ENCODE data around the gene MFSD6. TPM values are rescaled to one million over a fixed set of nuclear protein-coding genes. Genes with fewer than 3 reads are reported as not detected.
"Not testable (repeated sequence)": the region's sequence is repeated elsewhere in the genome, so short reads cannot be mapped to it uniquely, and the experiment has no call there.

The MFSD6 gene
- total RNA-seq, 1 donor from 2014 or later, result 19.7 TPM

DNA sequence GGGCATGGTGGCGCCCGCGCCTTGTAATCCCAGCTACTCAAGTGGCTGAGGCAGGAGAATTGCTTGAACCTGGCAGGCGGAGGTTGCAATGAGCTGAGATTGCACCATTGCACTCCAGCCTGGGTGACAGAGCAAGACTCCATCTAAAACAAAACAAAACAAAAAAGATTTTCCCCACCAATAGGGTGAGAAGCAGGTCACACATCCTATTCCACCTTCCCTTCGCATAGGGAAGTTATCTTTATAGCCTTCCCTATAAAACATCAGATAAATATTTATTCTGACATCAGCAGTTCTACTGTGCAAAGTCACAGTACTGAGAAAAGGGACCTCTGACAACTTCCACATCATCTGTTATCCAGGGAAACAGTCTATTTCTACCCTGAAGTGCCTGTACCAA is 101.7 kb downstream of the MFSD6 start:
- not testable (repeated sequence) for ATAC-seq; DNase-seq (ENCODE audit: missing footprints)
- intact Hi-C loops (cut with DNase I), result loop anchor here (2.0 to 10.0 kb wide), 3 partner anchors 103 to 425 kb away; partner anchors contain the start of gene MFSD6

DNA sequence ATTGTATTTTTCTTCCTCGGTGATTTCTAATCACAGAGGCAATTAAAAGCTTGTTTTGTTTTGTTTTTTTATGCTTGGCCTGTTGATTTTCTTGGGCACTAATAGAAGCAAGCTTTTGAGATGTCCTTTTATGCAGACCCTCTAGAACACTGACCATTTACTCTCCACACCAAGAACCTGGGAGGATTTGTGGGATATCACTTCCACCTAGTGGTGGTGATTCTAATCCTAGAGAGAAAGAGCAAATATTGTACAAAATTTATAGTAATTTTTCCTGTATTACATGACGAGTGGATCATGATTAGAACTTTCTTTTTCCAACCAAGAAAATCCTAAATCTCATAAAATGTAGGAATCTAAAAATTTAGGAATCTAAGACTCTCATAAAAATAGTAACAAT is 102.9 kb downstream of the MFSD6 start:
- intact Hi-C loops (cut with DNase I), result loop anchor here (2.0 to 10.0 kb wide), 2 partner anchors 128 to 426 kb away; no protein-coding TSS in a partner anchor
- DNase-seq (ENCODE audit: missing footprints) (no peak), ATAC-seq (no peak)

DNA sequence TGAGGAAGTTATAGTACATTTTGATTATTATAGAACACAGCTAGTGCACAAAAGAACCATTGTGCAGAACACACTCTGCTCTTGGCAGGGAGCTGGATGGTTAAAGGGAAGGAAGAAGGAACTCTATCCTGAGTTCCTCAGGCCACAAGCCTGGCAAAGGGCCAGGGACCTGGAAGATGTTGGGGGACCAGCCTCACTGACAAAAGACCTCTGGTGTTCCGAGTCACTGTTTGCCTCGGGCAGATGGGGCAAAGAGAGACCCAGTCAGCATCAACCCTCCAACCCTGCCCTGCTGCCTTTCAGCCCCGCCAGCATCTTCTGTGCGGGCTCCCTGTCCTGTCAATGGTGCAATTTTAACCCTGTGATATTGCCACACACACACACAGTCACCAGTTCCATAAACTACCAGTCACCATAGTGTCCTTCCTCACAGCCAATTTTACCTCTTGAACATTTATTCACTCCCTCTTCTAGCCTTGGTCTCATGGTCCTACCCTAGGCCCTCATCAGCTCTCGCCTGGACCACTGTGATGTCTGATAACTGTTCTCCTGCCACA is 104.5 kb downstream of the MFSD6 start:
- DNase-seq (ENCODE audit: missing footprints) (no peak), ATAC-seq (no peak)
- intact Hi-C loops (cut with DNase I), result loop anchor here (10.0 kb wide), 1 partner anchor 428 kb away; no protein-coding TSS in a partner anchor

DNA sequence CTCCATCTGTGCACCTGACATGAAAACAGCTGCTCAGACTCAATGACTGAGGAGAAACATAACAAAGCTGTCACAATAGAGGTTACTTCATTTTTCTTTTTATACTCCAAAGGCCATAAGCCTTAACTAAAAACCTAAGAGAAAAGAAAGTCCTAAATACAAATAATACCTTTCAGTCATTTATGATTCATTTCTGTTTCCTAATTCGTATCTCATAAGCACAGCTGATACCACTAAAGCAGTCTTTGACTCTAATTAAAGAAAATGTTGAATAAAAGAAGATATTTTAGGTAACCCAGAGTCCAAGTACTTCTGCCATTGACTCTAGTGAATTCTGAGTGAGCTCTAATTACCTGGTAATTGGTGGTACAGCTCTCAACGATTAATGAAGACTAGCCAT is 105.7 kb downstream of the MFSD6 start:
- intact Hi-C loops (cut with DNase I), result loop anchor here (10.0 kb wide), 1 partner anchor 429 kb away; no protein-coding TSS in a partner anchor
- ATAC-seq, result no peak

DNA sequence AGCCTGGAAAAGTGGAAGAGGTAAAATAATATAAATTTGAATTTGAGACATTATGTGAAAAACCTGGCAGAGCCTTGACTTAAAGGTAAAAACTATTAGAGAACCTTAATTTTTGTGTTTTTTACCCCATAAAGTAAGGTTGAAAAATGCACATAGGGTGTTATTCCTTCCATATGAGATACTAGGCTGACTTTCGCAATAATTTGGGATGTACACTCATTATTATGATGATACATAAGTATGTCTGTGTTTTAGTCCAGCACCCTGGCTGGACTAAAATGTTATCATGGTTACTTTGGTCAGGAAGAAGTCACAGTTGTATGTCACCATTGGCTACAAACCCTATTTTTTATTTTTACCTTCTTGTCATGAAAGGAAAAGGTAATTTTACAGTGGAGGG is 106.5 kb downstream of the MFSD6 start:
- ATAC-seq (no peak), DNase-seq (ENCODE audit: missing footprints) (no peak)
- intact Hi-C loops (cut with DNase I), result loop anchor here (10.0 kb wide), 1 partner anchor 430 kb away; no protein-coding TSS in a partner anchor

More for the DNA sequence above, 105.7 kb downstream of the MFSD6 start:
- DNase-seq (ENCODE audit: missing footprints), result no peak

DNA sequence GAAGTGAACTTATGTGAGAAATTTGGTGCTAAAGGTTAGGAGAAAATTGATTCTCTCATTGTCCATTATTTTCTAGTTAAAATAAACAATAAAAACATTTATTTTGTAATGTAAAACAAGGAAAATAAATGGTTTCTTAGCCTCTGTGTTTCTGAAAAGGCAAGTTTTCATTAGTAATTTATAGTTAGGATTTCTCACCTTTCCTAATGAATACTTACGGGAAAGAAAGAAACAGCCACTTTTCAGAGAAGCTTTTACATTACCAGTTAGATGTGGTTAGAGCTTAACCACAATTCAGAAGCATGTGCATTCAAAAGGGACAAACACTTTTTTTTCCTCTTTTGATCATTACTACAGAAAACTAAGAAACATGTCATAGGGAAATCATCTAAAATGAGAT is 107.5 kb downstream of the MFSD6 start:
- DNase-seq (ENCODE audit: missing footprints), result no peak
- intact Hi-C loops (cut with DNase I), result loop anchor here (10.0 kb wide), 1 partner anchor 431 kb away; no protein-coding TSS in a partner anchor
- no peak for ATAC-seq

DNA sequence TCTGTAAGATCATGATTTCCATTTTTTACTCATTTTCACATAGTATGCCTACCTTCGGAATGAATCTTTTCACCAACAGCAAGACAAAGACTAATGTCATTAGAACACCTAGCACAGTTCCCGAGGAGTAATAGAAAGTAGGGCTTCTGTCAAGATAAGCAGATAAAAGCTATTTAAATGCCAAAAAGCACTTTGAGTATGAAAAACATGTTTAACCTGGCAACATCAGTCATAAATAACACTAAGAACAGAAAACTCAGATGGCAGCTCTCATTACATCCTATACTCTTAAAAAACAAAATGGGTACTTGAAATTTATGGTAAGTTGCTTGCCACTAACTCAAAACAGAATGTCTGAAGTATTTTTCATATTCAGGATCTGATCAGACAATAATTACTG is 109.3 kb downstream of the MFSD6 start:
- intact Hi-C loops (cut with DNase I), result loop anchor here (10.0 kb wide), 1 partner anchor 433 kb away; no protein-coding TSS in a partner anchor
- ATAC-seq (no peak), DNase-seq (ENCODE audit: missing footprints) (no peak)

DNA sequence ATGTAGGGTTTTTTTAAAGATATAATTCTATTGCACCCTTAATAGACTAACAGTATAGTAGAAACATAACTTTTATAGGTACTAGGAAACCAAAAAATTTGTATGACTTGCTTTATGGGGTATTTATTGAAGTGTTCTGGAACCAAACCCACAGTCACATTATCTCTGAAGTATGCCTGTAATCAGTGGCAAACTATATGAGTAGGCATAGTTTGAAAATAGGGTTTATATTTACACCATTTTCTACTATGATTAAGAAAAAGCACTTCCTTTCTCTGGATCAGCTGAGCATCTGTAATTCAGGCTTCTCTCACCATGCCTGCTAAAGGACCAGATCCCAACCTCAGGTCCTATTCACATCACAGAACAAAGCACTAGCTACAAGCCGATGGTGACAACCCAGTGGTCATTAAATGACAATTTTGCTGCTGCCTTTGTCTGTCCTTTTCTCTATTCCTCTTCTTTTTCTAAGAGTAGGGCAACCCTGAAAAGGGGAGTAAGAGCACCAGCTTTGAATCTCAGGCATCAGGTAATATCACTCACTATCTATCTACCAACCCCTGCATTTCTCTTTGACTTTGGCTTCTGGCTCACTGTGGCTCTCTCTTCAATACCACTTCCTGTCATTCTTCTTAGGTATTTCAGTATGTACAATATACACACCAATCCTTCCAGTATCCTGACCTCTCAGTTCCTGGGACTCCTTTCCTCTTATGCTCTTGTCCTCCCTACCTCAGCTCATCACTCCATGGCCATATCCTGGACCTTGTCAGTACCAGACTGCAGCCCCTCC is 112.0 kb downstream of the MFSD6 start:
- intact Hi-C loops (cut with DNase I), result loop anchor here (10.0 kb wide), 2 partner anchors 285 to 435 kb away; no protein-coding TSS in a partner anchor
- DNase-seq (ENCODE audit: missing footprints) (no peak), ATAC-seq (no peak)

DNA sequence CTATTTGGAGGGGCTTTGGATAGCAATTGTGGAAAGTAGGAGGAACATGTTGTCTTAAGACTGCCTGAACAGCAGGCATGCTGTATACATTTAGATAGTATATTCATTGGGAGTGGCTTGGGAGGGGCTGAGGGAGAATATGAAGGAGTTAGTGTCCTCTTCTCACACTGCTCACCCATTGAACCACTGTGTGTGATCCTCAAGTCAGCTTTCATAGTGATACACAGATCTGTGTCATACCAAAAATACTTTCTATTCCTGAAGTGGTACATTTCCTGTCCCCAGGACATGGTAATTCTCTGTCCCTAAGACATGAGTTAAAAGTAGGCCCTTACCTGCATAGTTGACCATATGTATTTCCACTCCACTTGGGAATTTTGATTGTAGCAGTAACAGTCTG is 116.8 kb downstream of the MFSD6 start:
- intact Hi-C loops (cut with DNase I), result loop anchor here (10.0 kb wide), 1 partner anchor 280 kb away; no protein-coding TSS in a partner anchor
- DNase-seq (ENCODE audit: missing footprints) (no peak), ATAC-seq (no peak)

DNA sequence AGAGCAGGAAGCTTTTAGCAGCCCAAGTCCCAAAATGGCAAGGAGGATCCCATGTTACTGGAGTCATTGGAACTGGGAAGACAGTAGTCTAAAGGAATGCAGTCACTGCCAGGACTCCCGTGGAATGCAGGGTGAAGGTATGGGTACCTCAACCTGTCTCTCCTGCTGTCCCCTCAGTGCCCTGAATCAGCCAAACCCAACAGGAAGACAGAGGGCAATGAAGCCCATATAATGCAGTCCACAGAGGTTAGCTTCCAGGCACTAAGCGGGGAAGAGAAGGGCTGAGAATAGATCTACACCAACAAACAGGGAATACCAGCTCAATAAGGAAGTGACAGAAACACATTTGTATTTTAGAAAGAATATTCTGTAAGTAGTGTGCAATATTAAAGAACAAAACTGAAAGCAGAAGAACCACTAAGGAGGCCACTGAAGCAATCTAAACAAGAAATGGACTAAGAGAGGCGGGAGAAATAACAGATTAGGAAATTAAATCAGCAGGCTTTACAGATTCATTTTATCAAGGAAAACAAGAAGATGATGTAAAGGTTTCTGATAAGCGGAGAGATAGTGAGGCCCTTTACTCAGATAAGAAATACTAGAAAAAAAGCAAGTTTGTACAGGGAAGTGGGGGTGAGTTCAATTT is 118.1 kb downstream of the MFSD6 start:
- DNase-seq (ENCODE audit: missing footprints) (no peak), ATAC-seq (no peak)
- intact Hi-C loops (cut with DNase I), result loop anchor here (10.0 kb wide), 1 partner anchor 279 kb away; no protein-coding TSS in a partner anchor

DNA sequence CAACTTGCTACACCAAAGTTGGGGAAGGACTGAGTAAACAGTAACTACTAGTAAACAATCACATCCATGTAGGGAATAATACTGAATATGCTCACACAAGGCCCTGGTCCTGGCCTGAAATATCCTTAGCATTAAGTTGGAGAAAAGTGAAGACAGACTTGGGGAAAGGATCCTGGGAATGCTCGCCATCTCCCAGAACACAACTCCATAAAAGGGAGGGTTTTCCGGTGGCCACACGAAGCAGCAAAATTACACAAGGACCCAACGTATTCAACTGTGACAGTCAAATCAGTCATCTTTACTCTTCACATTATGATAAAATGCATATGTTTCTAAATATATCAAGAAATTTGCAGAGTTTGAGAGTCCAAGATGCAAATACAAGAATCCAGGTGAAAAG is 119.1 kb downstream of the MFSD6 start:
- intact Hi-C loops (cut with DNase I), result loop anchor here (10.0 kb wide), 1 partner anchor 278 kb away; no protein-coding TSS in a partner anchor
- no peak for ATAC-seq
- DNase-seq (ENCODE audit: missing footprints), result no peak

DNA sequence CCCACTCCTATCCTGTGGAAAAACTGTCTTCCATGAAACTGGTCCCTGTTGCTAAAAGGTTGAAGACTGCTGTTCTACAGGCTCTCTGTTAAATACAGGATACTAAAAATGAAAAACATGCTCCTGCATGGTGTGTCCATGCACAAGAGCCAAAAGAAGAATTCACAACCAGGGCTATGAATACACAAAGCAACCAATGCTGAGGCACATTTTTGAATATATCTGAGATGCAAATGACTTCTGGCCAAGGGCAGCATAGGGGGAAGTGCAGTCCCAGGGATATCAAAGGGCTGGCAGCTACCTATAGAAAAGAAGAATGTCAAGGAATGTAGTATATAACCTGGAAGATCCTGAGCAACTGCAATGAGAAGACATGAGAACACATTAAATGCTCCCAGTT is 119.8 kb downstream of the MFSD6 start:
- no peak for DNase-seq (ENCODE audit: missing footprints)
- intact Hi-C loops (cut with DNase I), result loop anchor here (10.0 kb wide), 1 partner anchor 277 kb away; no protein-coding TSS in a partner anchor

DNA sequence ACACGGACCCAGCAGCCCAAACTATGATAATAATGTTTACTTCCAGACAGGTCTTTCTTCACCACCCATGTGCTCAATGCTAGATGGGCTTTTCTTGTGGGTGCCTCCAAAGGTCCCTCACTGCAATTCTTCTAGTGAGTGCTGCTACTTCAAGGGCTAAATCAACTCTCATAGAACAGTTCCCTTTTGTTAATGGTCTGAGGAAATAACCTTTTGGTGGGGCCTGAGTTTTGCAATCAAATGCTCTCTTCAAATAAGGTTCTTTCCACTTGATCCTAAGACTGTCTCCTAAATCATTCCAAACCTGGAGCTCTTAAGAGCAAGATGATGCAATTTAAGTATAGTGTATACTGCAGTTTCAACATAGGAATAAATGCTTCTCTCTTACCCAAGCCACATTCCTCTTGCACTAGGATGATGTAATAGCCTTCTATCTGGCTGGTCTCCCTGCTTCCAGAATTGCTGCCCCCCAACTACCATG is 120.4 kb downstream of the MFSD6 start:
- intact Hi-C loops (cut with DNase I), result loop anchor here (10.0 kb wide), 1 partner anchor 276 kb away; no protein-coding TSS in a partner anchor
- DNase-seq (ENCODE audit: missing footprints), result no peak
- no peak for ATAC-seq

More for the DNA sequence above, 119.8 kb downstream of the MFSD6 start:
- no peak for ATAC-seq

DNA sequence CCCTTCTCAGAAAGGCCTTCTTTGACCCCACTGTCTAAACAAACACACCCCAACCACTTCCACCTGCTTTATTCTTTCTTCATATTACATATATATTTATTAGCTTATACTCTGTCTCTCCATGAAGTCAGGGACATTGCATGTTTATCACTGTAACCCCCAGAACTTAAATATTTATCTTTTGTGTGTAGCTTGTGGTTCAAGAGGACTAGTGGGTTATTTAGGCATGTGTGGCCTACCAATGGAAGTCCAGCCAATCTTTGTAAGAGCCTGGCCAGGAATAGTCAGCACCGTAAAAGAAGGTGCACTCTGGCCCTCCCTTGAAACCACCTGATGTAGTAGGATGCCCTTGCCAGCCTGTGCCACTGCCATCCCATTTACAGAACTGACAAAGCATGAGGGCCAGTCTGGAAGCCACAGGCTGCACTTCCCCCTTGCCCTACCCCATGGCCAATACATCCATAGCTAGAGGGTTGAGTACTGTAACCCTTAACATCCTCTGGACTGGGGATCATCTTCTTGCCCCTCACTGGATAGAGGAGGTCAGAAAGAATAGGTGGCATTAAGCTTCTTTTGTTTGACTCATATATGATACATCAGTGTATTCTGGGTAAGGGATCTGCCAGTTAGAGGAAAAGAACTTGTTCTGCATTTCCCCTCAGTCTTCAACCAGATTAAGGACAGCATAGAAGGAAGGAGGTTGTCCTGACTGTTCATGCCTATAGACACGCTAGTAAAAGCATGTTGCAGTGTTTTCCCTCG is 121.5 kb downstream of the MFSD6 start:
- ATAC-seq (no peak), DNase-seq (ENCODE audit: missing footprints) (no peak)
- intact Hi-C loops (cut with DNase I), result loop anchor here (5.0 to 10.0 kb wide), 2 partner anchors 53 to 275 kb away; no protein-coding TSS in a partner anchor

DNA sequence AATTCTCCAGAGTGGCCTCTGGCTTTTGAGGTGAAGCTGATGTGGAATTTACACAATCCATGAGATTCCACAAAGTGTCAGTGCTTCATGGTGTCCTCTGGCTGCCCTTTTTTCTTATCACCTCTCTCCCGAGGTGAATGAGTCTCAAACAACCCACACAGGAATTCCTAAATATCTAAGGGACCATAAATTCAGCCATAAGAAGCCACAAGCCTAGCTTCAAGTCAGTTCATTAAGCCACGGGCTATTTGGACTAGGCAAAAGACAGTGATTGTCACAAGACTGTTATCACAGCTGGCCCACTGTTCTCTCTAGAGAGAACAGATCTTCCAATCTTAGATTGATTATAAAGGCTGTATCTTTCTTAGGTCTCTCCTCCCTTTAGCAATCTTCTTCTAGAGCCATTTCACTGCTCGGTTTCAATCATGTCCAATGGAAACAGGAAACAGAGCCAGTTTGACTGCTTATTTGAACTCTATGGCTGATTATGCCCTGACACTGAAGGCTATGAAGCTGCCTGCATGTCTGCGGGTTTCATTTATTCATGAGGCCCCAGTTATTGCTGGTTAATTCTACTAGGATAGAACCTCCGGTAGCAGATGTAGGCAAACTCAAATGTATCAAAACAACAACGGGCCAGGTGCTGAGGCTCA is 122.2 kb downstream of the MFSD6 start:
- DNase-seq (ENCODE audit: missing footprints) (no peak), ATAC-seq (no peak)
- intact Hi-C loops (cut with DNase I), result loop anchor here (5.0 kb wide), 1 partner anchor 52 kb away; no protein-coding TSS in a partner anchor

DNA sequence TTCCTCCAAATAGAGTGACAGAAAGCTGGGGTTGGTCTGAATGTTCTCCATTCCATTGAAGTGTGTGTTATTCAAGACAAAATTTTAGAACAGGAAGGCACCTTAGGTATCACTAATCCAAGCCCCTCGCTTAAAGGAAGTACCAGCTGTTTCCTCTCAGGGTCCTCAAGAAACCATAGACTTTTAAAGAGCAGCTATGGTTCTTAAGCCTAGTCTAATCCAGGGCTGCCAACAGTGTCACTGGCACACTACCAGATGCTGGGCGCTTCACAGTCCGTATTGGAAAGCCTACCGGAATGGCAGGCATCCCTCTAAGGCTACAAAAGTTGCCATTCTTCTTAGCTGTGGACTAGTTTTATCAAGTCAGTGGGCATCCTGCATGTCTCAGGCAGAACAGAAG is 124.4 kb downstream of the MFSD6 start:
- DNase-seq (ENCODE audit: missing footprints) (no peak), ATAC-seq (no peak)
- intact Hi-C loops (cut with DNase I), result loop anchor here (5.0 kb wide), 1 partner anchor 50 kb away; no protein-coding TSS in a partner anchor

DNA sequence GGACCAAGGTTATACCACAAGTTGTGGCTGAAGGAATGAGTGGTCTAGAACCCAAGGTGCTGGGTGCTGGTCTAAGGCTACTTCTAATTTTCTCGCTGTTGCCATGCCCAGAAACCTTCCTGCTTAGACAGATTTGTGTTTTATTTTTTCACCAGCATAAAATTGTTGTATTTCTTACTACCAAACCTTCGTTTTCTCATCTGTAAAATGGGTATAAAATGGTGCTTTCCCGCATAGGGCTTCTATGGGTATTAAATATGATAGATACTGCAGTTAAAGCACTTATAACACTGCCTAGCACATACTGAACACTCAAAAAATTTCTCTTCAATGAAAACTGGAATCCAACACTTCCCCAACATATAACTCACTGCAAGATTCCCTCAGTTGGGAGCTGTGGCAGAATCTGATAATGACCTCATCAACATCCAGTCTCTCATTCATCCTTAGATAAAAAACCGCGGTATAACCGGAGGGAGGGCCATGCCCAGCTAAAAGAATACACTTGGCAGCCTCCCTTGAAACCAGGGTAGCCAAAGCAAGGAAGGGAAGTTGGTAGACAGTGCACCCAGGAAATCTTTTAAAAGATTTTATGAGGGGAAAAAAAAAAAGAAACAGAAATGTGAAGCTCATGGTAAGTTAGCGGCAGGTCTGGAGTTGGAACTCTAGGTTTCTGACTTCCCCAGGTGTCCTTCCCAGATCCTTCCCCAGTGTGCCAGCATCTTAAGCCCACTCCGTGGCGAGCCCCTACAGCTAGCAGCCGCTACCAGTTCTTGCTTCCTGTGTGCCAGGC is 125.2 kb downstream of the MFSD6 start:
- intact Hi-C loops (cut with DNase I), result loop anchor here (5.0 kb wide), 1 partner anchor 49 kb away; no protein-coding TSS in a partner anchor
- no peak for DNase-seq (ENCODE audit: missing footprints)
- no peak for ATAC-seq
